Mesodermal cell (in vitro differentiated cells): ENCODE measurements around the gene SLC12A2.

Source experiments
- H3K27ac ChIP-seq: 2 replicates; pipeline ENCODE4 v1.7.0; 2013; ENCODE audit warnings: mild to moderate bottlenecking, low read depth, low read length, moderate library complexity; ENCODE audit not compliant: severe bottlenecking
- H3K36me3 ChIP-seq: 2 replicates; pipeline ENCODE4 v1.7.1; 2013; ENCODE audit warnings: mild to moderate bottlenecking, low read length, moderate library complexity; ENCODE audit not compliant: control insufficient read depth, insufficient read depth
- H3K4me1 ChIP-seq: one replicate; pipeline ENCODE4 v1.7.1; 2013; ENCODE audit warnings: mild to moderate bottlenecking, low read length; ENCODE audit not compliant: insufficient read depth, control insufficient read depth, poor library complexity, severe bottlenecking
- H3K4me3 ChIP-seq: 2 replicates; pipeline ENCODE4 v1.7.0; 2013; ENCODE audit warnings: low read length, control low read depth, mild to moderate bottlenecking; ENCODE audit not compliant: insufficient read depth, poor library complexity, severe bottlenecking; ENCODE audit errors: extremely low read depth
- H3K9me3 ChIP-seq: 2 replicates; pipeline ENCODE4 v1.7.1; 2013; ENCODE audit warnings: mild to moderate bottlenecking, low read length, moderate library complexity; ENCODE audit not compliant: control insufficient read depth
- WGBS, 2 experiments: methylation state at CpG; one replicate each; pipeline ENCODE4 v1.1.5; 2013; ENCODE audit warnings: missing lambda C conversion rate in 2 of 2; ENCODE audit not compliant: insufficient coverage in 2 of 2; 5-methylcytosine and 5-hydroxymethylcytosine counted together

Gene SLC12A2

GRCh38 chr5:128097224-128097623 lies 13.7 kb downstream of the SLC12A2 start:
- Histone ChIP-seq H3K4me3 (no peak overlapping the region), H3K9me3 (peaks cover 8% of the 10 kb centered on the region), H3K4me1 (peaks cover 7% of the 10 kb centered on the region), H3K36me3 (peaks cover 4% of the 10 kb centered on the region), H3K27ac (no peak overlapping the region)
- no CpG with 5 or more reads among the region's 1 CpG for WGBS, 2 experiments

DNA sequence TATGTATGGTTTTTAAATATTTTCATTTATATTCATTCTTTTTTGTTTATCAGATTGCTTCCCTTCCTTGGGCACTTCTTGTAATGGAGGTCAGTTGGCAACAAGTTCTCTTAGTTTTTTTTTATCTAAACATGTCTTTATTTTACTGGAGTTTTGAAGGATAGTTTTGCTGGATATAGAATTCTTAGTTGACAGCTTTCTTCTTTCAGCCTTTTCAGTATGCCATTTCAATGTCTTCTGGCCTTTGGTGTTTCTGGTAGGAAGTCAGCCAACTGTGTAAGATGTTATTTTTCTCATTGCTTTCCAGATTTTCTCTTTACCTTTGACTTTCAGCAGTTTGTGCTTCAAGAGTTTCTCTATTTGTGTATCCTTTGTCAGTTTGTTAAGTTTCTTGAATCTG lies 14.2 kb downstream of the SLC12A2 start:
- no peak overlapping the region for H3K27ac ChIP-seq
- H3K4me3 ChIP-seq, result no peak overlapping the region
- peaks cover 7% of the 10 kb centered on the region for H3K4me1 ChIP-seq
- peaks cover 4% of the 10 kb centered on the region for H3K36me3 ChIP-seq
- peaks cover 8% of the 10 kb centered on the region for H3K9me3 ChIP-seq

DNA sequence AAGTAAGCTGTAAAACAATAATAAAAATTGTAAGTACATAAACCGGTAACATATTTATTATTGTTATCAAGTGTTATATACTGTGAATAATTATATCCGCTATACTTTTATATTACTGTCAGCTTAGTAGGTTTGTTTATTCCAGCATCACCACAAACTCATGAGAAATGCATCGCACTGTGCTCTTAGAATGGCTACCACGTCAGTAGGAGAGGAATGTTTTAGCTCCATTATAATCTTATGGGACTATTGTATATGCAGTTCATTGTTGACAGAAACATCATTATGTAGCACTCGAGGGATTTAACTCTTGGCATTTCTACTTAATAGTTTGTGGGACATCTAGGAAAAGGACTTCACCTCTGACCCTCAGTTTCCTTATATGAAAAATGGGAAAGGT lies 16.4 kb downstream of the SLC12A2 start:
- Histone ChIP-seq H3K9me3 (peaks cover 8% of the 10 kb centered on the region), H3K27ac (no peak overlapping the region), H3K36me3 (no peaks in the 10 kb centered on the region), H3K4me1 (no peaks in the 10 kb centered on the region), H3K4me3 (no peak overlapping the region)
- 100% methylated on average over 1 of the region's 5 CpGs for WGBS, 2 experiments

DNA sequence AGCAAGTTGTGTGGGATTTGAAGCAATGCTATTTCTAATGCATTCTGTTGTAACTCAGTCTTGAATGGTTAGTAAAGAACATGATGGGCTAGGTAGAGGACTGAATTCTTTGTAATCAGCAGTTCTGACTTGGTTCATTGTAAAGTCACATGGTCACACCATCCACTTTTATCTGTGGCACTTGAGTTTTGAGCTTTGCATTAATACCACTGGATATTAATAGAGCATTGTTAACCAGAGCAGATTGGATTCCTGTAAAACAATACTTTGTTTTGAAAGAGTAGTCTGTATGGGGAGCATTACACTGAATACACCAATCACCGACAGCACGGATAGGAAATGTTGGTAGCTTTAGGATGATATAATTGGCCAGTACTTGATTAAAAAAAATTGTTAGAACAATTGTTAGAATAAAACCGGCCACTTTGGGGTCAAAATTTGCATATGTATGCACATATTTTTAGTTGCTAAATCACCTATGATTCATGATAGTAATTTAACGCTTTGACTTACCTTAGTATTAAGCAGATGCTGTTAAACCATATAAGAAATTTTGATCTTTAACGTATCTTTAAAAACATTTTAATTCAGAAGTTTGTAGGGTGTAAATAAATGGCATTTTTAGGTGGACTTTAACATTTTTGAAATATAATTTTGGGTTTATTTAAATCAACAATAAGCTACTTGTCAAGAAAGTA lies 17.4 kb downstream of the SLC12A2 start:
- H3K4me1 ChIP-seq, result no peaks in the 10 kb centered on the region
- 100% methylated on average over 1 to 2 of the region's 5 CpGs for whole genome bisulfite sequencing, 2 experiments
- H3K27ac ChIP-seq, result no peak overlapping the region
- no peaks in the 10 kb centered on the region for H3K36me3 ChIP-seq
- H3K9me3 ChIP-seq, result peaks cover 8% of the 10 kb centered on the region
- H3K4me3 ChIP-seq, result no peak overlapping the region

DNA sequence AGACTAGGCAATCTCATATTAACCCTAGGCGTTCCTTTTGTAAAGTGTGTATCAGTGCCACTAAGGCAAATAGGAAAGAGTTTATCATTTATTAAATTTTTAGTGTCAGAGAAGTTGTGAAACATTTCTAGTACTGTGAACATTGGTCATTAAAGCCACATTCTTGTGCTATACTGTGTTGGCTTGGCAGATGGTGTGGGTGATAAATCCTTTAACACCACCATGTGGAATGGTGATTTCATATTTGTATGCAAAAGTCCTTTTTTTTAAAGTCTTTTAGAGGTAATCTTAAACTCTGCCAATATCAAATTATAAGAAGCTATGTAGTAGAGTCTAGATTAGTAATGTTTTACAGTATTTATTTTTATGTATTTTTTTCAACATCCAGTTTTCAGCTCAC lies 18.1 kb downstream of the SLC12A2 start:
- Histone ChIP-seq H3K4me3 (no peak overlapping the region), H3K27ac (no peak overlapping the region), H3K9me3 (peaks cover 8% of the 10 kb centered on the region), H3K36me3 (no peaks in the 10 kb centered on the region), H3K4me1 (no peaks in the 10 kb centered on the region)
- WGBS, 2 experiments, result no CpG with 5 or more reads among the region's 1 CpG

DNA sequence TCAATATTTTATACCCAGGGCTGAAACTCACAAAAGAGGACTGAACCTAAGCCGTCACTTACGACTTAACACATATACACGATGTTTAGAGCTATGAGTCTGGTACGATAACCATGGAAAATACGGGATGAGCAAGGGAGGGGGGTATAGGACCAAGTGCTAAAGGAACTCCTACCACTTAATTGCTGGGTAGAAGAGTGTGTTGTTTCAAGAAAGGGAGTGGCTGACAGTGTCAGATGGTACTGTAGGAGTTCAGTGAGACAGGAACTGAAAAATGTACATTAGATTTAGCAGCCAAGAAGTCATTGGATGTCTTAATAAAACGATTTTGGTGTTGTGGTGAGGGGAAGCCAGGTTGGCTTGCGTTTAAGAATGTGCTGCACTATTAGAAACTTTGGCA lies 21.6 kb downstream of the SLC12A2 start:
- WGBS, 2 experiments, result 84 to 93% methylated on average over 6 of the region's 7 CpGs
- H3K27ac ChIP-seq, result no peak overlapping the region
- H3K36me3 ChIP-seq, result no peaks in the 10 kb centered on the region
- H3K4me3 ChIP-seq, result no peak overlapping the region
- H3K4me1 ChIP-seq, result no peaks in the 10 kb centered on the region
- H3K9me3 ChIP-seq, result no peaks in the 10 kb centered on the region

DNA sequence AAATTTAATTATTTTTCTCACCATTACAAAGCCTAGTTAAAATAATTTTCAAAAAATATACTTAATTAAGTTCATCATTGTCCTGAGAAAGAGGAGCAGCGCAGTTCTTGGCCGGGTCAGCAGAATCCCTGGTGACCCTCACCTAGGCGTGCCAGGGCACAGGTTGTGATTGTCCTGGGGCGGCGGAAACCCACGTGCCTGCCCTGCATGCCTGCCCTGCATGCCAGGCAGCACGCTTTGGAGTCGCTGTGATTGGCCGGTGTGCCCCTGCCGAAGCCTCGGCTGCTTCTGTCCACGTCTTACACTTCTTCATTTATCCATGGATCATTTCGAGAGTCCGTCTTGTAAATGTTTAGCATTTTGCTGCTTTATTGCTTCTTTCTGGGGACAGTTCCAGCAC lies 25.6 kb downstream of the SLC12A2 start:
- Histone ChIP-seq H3K4me1 (peaks cover 6% of the 10 kb centered on the region), H3K36me3 (peaks cover 2% of the 10 kb centered on the region), H3K4me3 (no peak overlapping the region), H3K9me3 (no peaks in the 10 kb centered on the region), H3K27ac (no peak overlapping the region)
- 92 to 95% methylated on average over 10 to 13 of the region's 14 CpGs for WGBS, 2 experiments

DNA sequence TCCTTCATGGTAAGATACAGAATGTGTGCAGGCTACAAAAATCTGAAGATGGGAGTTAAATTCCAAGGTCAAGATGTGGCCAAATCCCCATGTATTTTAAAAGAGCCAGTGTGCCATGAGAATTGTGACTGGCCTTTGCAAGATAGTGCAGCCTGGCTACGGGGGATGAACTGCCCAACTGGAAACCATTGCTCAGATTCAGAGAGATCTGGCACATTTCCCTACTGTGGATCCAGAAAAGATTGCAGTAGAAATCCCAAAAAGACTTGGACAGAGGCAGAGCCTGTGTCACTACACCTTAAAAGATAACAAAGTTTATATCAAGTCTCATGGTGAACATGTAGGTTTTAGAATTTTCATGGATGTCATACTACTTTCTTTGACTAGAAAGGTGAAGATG lies 26.2 kb downstream of the SLC12A2 start:
- WGBS, 2 experiments, result 92 to 100% methylated on average over 1 of the region's 1 CpG

DNA sequence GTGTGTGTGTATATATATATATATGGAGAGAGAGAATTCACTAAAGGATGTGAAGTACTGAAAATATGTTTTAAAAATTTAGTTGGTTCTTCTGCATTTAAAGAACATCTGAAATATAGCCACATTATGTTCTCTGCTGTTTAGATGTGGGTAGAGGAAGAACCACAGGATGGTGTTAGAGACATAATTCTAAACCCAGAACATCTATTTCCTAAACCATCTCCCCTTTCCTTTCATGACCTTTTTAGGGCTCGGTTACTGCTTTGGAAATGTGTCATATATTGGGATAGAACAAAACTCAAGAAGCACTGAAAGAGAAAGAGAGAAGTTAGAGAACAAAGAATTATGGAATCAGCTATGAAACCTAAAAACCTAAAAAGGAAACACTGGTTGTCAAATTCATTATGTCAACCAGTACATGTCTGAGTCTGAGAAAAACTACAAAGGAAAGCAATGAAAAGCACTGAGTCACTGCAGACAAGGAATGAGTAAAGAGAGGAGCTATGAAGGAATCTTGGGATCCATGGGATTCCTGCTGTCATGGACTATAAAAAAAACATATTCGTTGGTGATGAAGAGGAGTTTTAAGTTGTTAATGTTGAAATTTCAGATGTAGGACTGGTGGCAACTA lies 28.4 kb downstream of the SLC12A2 start:
- no peak overlapping the region for H3K4me3 ChIP-seq
- peak overlapping the region; percentile 17 for H3K27ac ChIP-seq
- peaks cover 22% of the 10 kb centered on the region for H3K36me3 ChIP-seq
- H3K9me3 ChIP-seq, result no peaks in the 10 kb centered on the region
- 86% methylated on average over 1 of the region's 2 CpGs; no CpG with 5 or more reads in 1 of the 2 experiments for WGBS, 2 experiments
- H3K4me1 ChIP-seq, result peaks cover 6% of the 10 kb centered on the region

More for the DNA sequence above, 26.2 kb downstream of the SLC12A2 start:
- H3K4me1 ChIP-seq, result peaks cover 6% of the 10 kb centered on the region
- H3K36me3 ChIP-seq, result peaks cover 5% of the 10 kb centered on the region
- H3K4me3 ChIP-seq, result no peak overlapping the region
- H3K9me3 ChIP-seq, result no peaks in the 10 kb centered on the region
- no peak overlapping the region for H3K27ac ChIP-seq

GRCh38 chr5:128116445-128116844 lies 32.9 kb downstream of the SLC12A2 start:
- Histone ChIP-seq H3K27ac (no peak overlapping the region), H3K4me1 (peaks cover 6% of the 10 kb centered on the region), H3K36me3 (peaks cover 41% of the 10 kb centered on the region), H3K9me3 (peaks cover 4% of the 10 kb centered on the region), H3K4me3 (no peak overlapping the region)
- WGBS, 2 experiments, result 94 to 100% methylated on average over 1 to 2 of the region's 3 CpGs

DNA sequence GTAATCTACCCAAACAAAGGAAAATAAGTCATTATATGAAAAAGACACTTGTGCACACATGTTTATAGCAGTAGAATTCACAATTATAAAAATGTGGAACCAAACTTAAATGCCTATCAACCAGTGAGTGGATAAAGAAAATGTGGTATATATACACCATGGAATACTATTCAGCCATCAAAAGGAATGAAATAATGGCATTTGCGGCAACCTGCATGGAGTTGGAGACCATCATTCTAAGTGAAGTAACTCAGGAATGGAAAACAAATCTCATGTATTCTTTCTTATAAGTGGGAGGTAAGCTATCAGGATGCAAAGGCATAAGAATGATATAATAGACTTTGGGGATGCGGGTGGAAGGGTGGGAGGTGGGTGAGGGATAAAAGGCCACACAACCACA lies 34.6 kb downstream of the SLC12A2 start:
- no peak overlapping the region for H3K27ac ChIP-seq
- peaks cover 41% of the 10 kb centered on the region for H3K36me3 ChIP-seq
- H3K9me3 ChIP-seq, result peaks cover 4% of the 10 kb centered on the region
- 100% methylated on average over 1 of the region's 2 CpGs; no CpG with 5 or more reads in 1 of the 2 experiments for WGBS, 2 experiments
- H3K4me3 ChIP-seq, result no peak overlapping the region
- no peaks in the 10 kb centered on the region for H3K4me1 ChIP-seq
